GM18526 (cell line): Measurements from ENCODE around the gene FAM241B.

Experiments used
- POLR2A ChIP-seq: IDR thresholded peaks from 3 replicates; pipeline ENCODE4 v1.6.1; 2011; ENCODE audit not compliant: insufficient read length; ENCODE audit errors: extremely low read depth

FAM241B gene

DNA sequence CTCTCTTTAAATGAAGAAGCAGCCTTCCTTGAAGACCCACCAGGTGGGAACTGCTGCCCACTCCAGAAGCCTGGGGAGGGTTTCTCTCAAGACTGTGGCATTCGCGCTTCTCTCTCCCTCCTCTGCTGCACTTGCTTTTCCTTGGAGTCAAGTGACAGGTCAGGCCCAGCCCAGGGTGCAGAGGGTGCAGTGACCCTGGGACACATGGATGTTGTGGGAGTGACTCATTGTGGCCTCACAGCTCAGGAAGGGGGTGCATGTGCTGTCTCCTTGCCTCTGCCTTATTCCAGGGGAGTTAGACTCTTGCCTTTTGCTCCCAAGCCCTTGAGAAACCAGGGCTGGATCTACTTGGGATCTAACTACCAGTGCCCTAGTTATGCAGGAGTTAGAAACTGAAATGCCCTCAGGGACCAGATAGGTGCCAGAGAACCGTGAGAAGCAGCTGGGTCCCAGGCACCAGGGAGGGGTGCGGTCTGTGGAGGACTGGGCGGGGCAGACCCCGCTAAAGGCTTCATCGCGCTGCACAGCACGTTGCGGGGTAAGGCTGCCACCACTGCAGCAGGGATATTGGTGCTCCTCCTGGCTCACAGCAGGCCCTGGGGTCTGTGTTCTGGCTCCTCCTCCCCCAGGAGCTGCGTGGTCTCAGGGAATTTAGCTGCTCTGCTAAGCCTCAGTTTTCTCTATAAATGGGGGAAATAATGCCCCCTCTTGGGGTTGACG, 11.4 kb downstream of the FAM241B start:
- no peak for TF ChIP-seq POLR2A

DNA sequence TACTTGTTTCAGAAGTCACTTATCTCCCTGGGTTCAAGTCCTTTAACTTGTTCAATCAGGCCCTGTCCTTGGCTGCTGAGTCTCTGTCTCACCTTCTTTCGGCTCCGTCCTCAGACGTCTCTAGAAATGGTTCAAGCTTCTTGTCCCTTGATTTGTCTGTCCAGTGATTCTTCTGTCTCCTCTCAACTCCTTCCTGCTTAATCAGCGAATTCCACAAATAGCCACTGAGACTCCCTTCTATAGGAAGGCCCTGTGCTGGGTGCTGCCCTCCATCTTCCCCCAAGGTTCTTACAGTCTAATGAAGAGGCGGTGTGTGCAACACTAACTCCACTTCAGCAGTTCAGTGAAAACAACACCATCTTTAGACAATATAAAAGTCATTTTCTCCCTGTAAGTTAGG, 12.7 kb downstream of the FAM241B start:
- TF ChIP-seq POLR2A, result no peak

DNA sequence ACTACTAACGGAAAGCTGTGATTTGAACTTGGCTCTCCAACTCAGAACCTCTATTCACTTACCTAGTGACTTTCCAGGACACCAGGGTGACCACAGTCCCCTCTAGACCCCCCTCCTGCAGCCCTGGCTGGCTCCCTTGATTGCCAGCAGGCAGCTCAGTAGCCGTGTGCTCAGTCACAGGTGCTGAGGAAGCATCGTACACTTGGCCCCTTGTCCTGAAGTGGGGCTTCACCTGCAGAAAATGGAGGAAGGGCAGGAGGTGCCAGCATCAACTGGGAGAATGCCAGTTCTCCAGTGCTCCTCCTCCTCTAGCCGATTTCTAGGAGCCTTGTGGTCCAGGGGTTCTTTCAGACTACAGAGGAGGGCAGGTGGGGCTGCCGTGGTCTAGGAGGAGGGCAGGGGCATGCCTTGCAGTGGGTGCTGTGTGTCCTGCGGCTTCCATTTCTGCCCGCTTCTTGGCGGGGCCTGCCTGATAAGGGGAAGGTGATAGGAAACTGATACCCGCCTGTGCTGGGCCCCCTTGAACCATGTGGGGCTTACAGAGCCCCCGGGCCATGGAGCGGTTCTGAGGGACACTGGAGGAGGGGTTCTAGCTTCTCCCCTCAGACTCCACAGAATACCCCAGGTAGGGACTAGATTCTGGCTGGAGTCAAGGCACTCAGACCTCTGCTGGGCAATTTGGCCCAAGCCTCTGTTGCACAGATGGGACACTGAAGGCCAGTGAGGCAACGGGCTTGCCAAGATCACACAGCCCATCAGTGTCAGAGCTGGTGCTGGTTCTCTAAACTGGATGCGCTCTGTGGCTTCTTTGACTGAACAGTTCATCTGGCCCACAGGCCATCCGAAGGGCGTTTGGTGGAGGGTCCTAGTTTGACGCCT, 14.0 kb downstream of the FAM241B start:
- no peak for TF ChIP-seq POLR2A

DNA sequence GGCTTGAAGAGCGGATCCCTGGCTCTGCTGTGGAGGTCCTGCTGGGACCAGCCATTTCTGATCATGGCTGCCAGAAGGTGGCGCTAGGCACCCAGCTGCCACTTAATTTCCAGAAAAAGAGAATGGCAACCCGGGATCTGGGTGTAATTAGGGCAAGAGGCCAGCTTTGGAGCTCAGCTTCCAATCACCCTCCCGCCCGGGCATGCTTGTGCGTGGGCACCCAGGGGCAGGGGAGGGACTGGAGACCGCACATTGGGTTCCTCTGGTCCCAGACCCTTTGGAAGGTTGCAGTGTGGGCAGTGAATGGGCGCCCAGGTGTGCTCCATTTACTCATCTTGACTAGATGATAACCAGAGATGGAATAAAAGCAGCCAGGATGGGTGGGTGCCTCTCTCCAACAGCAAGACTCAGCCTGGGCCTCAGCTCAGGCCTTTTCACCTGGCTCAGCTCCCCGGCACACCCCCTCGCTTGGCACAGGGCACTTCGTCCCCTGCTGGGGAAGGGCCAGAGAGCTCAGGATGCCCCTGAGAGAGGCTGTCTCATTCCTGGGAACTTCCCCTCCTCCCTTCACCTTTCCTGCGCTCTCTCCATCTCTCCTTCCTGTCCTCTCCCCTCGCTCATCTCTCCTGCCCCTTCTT, 14.7 kb downstream of the FAM241B start:
- TF ChIP-seq POLR2A, result no peak

DNA sequence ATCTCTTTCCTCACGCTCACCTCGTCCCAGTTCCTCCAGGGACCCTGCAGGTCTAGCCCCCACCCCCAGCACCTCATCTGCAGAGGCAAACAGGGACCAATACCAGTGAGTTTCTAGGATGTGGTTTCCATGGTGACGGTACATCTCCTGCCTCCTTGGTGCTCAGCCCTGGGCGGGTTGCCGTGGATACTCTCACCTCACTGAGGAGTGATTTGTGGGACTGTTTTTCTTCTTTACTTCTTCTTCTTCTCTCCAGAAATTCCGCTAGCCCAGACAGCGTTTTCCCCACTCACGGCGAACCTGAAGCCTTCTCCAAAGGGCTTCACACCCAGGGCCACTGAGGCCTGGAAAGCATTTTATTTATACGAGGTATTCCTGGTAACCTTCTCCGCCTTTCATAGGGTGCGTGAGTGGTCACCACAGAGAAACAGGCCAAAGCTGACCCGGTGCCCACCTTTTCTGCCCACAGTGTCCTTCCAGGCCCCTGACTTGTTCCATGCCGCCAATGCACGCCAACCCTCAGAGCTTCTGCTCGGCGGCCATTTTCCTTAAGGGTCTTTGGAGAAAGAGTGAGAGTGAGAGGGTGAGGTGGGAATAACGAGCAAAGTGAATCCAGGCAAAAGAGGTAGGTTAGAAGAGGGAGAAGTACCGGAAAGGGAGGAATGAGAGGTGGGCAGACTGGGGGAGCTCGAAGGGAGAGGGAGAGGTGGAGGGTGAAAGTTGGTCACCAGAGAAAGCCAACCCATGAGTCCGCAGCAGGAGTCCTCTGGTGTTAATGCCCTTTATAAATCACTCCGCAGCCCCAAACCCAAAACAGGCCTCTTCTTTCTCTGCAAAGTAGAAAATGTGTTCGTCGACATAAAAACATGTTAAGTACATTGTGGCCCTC, 15.5 kb downstream of the FAM241B start:
- no peak for TF ChIP-seq POLR2A

DNA sequence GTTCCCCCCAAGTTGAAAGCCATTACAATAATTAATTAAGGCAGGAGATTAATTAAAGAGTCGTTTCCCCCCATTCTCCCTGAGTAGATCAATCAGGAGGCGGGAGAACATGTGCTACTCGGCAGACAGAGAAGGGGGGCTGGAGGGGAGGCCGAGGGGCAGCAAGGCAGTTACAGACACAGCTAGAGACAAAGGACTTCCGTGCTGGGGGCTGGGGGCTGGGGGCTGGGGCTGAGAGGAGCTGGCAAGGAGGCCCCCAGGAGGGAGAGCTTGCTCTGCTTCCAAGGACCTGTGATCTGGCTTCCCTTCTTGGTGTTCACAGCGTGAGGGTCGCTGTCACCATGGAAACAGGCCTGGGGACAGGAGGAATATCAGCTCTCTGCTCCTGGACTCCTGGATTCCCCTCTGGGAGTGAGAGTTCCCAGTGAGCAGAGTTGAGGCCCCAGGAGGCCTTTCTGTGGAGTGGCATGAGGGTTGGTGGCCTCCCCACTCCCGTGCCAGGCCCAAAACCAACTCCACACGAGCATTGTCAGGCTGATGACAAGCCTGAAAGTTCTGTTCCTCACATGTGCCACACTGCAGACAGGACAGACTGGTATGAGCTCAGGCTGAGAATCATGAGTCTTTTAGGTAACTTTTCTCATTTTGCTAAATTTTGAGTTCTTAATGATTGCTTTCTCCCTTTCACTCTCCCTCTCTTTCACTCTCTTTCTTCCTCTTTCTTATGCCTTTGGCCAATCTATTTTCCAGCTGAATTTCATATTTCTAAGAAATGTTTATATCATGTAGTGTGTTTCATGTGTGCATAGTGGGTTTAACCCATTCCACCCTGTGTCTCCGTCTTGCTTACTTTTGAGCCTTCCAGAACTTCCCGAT, 16.4 kb downstream of the FAM241B start:
- TF ChIP-seq POLR2A, result no peak

DNA sequence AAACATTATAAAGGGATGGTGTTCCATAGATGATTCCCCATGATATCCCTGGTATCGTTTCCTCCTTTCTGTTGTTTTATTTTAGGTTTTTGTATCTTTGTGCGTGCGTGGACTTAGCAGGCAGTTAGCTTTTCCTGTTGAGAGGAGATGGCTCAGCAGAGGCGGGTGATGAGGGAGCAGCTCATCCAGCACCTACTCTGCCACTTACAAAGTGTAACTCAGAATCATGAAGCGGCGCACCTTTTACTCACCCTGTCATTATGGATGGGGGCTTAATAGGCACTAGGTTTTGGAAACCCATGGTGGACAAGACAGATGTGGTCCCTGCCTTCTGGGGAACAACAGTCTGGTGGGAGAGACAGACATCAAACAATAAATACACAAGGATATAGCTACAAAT, 17.1 kb downstream of the FAM241B start:
- TF ChIP-seq POLR2A, result no peak

DNA sequence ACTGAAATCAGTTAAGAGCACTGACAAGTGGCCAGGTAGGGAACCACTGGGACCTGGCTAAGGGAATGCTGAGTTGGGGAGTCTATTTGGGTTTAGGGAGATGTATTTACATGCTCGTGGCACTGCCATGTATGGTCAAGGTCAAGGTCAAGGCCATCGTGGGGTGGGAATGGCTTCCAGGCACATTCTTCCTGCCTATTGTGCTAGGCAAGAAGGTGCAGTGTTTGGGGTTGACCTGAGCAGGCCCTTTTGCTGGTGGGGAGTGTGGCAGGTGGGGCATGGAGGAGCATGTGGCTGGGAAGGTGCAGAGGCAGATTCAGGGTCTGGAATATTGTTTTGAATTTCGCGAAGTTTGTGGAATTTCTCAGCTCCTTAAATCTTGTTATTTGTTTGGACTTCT, 17.8 kb downstream of the FAM241B start:
- TF ChIP-seq POLR2A, result no peak

DNA sequence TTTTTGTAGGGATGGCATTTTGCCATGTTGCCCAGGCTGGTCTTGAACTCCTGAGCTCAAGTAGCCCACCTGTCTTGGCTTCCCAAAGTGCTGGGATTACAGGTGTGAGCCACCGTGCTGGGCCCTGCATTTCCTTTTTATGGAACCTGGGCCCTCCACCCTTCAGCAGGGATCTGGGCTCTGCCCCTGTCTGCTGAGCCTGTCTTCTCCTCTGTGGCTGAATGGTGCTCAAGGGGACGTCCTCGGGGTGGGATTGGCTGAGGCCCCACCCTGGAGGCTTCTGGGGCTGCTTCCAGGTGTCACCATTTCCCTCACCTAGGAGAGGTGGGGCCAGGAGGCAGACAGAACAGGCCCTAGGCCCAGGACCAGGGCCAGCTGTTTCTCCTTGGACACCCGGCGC, 18.4 kb downstream of the FAM241B start:
- TF ChIP-seq POLR2A, result no peak

DNA sequence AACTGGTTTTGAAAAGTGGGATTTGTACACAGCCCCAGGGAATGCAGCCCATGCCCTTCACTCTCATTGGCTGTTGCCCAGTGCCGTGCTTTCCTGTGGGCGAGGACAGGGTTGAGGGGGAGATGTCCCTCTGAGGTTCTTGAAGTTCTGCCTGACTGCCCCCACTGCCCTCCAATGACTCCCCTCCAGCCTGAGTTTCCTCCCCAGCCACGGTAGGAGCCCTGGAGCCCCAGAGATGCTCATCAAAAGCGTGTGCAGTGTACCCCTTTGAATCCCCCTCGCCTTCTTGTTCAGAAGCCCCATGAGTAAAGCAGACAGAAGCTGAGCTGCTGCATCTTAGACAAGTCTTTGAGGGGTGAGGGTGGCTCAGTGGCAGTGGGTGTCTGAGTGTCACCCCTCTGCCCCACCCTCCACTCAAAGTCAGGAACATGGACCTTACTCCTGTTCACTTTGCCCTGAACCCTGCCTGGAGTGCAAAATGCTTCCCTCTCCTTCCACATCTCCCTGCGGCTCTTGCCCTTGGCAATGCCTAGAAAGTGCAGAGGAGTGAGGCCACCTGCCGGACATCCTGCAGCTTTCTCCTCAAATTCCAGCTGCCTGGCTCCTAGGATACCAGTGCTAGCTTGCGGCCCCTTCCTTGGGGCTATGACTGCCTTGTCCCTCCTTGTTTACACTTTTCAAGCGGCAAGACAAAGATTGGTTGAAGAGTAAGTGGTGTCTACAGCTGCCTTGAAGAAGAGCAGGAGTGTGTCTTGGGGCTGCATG, 19.9 kb downstream of the FAM241B start:
- TF ChIP-seq POLR2A, result no peak

DNA sequence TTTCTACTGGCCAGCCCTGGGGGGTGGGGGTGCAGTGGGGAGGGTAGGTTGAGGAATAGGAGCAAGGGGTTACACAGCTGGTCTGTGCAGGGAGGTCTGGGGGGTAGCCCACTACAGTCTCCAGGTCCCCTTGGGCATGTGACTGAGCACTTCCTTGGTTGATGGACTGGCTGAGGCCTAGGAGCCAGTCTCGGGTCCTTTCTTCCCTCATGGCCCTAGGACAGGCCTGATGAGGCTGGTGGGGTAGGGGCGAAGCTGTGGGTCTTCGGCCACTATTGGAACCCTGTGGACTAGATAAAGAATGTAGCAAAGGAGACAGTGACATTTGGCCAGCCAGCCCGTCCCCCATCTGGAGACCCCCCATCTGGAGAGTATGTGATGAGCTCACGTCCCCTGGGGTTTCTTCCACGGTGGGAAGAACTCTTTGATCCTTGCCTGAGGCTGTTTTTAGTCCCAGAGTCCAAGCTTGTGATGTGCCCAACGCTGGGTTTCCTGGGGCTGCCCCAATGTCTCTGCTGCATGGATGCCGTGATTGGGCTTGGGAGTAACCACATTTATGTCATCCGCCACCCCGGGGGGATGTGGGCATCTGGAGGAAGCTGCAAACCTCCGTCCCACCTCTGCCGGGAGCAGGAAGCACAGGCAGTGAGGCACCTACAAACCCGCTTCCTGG, 20.7 kb downstream of the FAM241B start:
- no peak for TF ChIP-seq POLR2A

DNA sequence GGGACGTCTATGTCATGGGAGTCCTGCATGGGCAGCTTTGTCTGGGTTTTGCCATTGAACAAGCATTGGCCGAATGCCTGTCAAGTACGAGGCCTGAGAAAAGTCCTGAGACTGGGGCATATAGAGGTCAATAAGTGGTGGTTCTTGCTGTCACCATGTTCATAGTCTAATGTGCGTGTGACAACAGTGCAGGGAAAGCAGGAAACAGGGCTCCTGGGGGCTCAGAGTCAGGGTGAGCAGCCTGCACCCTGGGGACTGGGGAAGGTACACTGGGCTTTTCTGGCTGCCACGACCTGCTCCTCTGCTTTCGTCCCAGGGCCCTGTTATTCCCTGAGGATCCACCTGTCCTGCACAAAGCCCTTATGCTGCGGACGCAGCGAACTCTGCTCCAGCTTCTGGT, 21.3 kb downstream of the FAM241B start:
- no peak for TF ChIP-seq POLR2A
